Cardiac septum (tissue), 1 donor: ENCODE data around the gene DRC7. TPM values are rescaled to one million over a fixed set of nuclear protein-coding genes. Genes with fewer than 3 reads are reported as not detected.
"Not testable (repeated sequence)": the region's sequence is repeated elsewhere in the genome, so short reads cannot be mapped to it uniquely, and the experiment has no call there.

Experiments
- DNase-seq: peaks from one replicate; pipeline ENCODE4 v3.0.0-alpha.2; 2020; ENCODE audit warnings: low spot score
- intact Hi-C: fragments of 100-400 bp; cut with DNase I; formaldehyde crosslinking; loops from one replicate; pipeline ENCODE4 v1.14.0; 2022
- total RNA-seq: library from RNA; stranded (reverse); fragmentation: NEBNext Ultra II Directional; extraction: Animal tissue kit (Norgen Biotek cat#: 25700); gene quantifications from one replicate; pipeline ENCODE4 v1.2.1, GENCODE V29; 2021
- donor health status: DM: no; HTN: no; CAD: no.

Gene DRC7
- total RNA-seq, 1 donor from 2014 or later: not detected

DNA sequence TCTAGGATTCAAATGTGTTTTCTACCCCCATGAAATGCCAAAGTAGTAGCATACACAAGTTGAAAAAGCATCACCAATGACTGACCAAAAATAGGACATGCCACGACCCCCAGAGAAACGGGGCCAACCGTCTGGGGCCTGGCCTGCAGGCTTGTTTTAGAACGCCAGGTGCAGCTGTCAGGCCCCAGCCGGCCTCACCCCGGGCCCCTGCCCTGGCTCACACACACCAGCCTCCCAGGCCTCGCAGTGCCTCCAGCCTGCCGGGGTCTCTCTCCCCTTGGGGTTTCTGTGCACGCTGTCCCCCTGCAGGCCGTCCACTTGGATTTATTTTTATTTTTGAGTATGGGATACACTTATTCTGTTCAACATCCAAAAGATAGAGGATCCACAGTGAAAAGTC lies 48.9 kb downstream of the DRC7 start:
- intact Hi-C loops: no loop called here
- no peak for DNase-seq

DNA sequence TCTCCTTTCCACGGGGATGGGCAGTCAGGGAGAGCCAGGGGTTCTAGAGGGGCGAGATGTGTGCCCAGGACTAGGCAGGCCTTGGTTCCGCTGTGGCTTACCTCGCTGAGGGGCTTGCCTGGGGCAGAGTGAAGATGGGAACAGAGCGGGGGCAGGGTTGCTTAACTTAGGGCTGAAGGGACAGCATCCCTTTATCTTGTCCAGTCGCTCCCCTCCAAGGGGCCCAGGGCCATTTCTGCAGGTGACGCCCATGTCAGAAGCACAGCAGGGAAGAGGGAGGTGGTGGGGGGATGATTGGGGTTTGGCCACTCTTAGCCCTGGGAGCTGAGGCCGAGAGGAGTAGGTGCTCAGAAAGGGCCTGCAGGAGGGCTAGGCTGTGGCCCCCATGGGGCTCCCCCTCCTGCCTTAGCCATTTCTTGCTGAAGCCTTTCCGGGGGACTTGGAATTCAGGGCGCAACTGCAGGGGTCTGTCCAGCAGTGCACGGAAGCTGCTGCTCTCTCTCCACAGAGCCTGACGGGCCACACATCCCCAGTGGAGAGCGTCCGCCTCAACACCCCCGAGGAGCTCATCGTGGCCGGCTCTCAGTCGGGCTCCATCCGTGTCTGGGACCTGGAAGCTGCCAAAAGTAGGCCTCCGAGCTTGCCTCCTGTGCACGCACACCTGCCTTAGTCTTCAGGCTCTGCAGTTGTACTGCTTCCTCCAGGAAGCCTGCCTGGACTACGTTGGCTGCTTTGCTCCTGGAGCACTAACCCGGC lies 49.5 kb downstream of the DRC7 start:
- intact Hi-C loops: no loop called here
- no peak for DNase-seq

DNA sequence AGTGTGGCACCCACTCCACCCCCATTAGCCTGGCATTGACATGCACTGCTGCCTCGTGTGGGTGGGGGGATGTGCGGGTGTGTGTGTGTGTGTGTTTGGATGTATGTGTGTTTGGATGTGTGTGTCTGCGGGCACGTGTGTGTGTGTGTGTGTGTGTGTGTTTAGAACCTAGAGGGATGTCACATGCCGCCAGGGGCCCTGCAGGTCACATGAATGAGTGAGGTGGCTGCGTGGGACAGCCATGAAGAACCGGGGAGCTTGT lies 50.0 kb downstream of the DRC7 start:
- DNase-seq: no peak
- intact Hi-C loops: no loop called here

DNA sequence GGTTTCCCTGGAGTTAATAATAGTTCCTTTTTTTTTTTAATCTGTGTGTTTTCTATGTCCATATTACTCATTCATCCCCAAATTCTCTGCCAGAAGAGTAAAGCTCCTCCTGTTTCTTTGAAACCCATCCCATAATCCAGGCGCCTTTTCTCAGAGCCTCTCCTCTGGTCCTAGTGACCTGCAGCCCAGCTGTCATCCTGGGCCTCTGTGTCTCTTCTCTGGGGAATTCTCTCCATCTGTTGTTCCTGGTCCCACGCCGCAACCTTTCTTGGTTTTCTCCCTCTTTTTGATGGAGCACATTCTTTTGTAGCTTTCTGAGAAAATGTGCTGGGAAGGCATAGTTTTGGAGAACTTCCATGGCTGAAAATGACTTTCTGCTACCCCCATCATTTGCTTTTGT lies 51.2 kb downstream of the DRC7 start:
- intact Hi-C loops: no loop called here
- no peak for DNase-seq

DNA sequence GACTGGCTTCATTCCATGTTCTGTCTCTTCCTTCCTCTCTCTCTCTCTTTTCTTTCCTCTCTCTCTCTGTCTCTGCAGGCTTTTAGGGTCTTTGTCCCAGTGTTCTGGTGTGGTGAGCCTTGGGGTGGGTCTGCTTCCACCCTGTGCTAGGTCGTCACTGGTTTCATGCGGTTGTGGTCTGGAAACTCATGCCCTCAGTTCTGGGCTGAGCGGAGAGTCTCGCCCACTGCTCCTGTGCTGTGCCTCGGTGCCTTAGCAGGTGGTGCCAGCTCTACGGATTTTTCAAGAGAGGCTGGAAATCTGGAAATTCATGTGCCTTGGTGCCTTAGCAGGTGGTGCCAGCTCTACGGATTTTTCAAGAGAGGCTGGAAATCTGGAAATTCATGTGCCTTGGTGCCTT lies 51.7 kb downstream of the DRC7 start:
- intact Hi-C loops, DNase-seq: not testable (repeated sequence)

DNA sequence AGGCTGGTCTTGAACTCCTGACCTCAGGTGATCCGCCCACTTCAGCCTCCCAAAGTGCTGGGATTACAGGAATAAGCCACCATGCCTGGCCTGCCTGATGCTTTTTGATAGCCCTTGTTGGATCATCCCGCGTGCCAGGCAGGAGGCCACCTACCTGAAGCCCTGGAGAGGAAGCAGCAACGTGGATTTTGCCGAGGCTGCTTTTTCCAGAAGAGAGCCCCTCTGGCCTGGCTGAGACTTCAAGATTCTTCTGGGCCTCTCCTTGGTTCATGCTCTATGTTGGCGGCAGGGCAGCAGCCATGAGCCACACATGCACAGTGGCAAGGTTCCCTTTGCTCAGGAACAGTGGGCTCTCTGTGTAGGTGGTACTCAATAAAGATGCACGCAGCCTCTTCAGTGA lies 52.5 kb downstream of the DRC7 start:
- intact Hi-C loops: no loop called here
- no peak for DNase-seq

DNA sequence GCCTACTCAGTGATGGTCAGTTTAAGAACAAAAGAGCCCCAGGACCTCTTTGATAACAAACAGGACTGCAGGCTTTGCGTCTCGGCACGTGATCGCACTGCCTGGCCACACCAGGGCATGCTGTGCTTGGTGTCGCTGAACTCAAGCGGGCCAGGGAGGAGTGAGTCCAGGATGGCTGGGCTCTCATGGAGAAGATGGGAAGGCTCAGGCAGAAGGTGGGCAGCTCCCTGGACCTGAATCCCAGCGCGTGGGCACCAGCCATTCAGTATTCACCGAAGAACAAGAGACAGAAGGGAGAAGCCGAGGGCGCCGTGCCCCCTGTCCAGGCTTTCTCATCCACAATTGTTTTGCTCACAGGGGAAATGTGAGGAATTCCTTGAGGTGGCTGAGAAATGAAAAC lies 52.9 kb downstream of the DRC7 start:
- intact Hi-C loops: no loop called here
- DNase-seq: no peak

DNA sequence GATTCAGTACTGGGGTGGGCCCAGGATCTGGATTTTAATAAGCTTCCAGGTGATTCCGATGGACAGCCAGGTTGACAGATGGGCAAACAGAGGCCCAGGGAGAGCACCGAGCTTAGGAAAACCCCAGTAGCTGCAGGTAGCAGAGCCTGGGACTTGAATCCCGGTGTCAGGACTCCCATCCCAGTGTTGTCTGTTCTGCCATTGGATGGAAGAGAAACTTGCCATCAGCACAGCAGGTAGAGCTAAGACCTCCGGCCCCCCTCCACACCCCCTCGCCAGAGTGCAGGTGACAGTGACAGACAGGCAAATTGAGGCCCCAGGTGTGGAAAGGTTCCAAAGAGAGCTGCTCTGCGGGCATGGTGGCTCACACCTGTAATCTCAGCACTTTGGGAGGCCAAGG lies 53.4 kb downstream of the DRC7 start:
- no peak for DNase-seq
- intact Hi-C loops: no loop called here

DNA sequence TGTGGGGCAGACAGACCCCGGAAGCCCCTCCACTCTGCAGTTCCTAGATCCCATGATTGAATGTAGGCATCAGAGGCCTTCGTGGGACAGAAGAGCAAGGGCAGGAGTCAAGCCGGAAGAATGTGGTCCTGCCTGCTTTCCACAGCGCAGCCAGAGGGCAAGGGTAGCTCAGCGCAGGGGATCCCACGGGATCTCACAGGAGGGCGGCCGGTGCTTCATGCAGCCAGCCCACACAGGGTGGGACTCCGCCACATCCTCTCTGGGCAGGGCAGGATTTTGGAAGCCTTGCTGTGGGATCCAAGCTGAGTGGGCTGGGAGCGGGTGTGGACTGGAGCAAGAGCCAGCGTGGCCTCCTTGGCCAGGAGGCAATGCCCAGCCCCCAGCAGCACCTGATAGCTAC lies 54.0 kb downstream of the DRC7 start:
- intact Hi-C loops: no loop called here
- no peak for DNase-seq

DNA sequence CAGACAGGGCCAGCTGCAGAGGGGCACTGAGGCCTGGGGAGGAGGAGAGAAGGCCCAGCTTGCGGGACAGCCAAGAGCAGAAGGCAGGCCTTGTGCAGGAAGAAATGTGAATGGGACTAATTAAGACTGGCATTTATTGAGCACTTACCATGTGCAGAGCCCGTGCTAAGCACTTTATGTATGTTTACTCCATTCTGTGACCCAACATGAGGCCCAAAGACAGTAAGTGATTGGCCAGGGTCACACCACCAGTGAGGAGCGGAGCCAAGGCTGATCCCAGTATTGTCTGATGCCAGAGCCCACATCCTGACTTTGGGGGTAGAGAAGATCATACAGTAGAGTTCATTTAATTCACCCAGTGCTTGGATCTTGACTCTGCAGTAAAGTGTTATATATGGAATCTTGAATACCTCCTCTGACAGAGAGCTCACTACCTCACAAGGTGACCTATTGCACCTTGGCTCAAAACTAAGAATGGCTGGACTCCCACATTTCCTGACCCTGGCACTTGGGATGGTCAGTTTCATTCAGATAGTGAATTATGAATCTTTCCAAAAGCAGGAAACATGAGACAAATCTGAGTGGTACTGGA lies 54.6 kb downstream of the DRC7 start:
- no peak for DNase-seq
- intact Hi-C loops: no loop called here

DNA sequence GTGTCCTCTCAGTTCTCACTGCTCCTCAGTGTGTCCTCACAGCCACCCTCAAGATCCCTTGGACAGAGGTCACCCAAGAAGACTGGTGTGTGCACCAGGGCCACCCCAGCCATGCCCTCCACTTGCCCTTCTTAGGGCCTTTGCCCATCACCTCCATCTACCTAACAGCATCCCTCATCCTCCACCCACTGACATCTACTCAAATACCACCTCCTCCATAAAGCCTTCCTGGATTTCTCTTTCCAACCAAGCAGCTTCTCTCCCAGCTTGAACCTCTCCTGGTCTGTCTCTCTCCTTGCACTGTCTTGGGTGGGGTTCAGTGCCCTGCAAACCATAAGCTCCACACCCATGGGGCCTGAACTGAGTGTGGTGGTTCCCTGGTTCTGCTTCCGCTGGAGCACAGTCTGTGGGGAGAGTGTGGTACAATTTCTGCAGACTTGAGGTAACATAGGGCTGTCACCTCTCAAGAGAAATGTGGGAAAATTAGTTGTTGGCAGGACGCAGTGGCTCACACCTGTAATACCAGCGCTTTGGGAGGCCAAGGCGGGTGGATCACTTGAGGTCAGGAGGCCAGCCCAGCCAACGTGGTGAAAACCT lies 55.3 kb downstream of the DRC7 start:
- intact Hi-C loops: no loop called here
- no peak for DNase-seq

DNA sequence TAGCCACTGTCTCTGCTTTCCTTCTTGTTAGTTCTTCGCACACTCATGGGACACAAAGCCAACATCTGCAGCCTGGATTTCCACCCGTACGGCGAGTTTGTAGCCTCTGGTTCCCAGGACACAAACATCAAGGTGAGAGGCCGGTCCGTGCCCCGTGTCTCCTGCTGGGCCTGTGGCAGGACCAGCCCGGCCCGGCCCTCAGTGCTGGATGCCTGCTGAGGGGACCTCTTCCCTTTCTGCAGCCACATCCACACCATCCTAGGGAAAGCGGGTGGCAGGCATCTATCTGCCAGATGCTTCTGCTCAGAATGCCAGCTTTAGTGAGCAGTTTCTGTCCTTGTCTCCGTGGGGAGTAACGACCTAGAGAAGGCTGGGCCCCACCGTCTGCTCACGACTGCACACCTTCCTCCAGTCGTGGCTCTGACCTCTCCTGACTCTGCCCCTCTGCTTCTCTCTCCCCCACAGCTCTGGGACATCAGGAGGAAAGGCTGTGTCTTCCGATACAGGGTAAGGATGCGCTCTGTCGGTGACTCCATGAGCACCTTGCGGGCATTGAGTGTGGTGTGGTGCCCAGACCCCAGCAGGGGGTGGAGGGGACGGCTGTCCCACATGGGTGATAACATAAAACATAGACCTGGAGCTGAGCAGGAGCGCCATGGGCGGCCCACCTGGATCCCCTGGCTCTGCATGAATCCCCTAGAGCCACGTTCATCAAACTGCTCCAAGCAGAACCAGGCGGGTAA lies 56.4 kb downstream of the DRC7 start:
- intact Hi-C loops: no loop called here
- no peak for DNase-seq

DNA sequence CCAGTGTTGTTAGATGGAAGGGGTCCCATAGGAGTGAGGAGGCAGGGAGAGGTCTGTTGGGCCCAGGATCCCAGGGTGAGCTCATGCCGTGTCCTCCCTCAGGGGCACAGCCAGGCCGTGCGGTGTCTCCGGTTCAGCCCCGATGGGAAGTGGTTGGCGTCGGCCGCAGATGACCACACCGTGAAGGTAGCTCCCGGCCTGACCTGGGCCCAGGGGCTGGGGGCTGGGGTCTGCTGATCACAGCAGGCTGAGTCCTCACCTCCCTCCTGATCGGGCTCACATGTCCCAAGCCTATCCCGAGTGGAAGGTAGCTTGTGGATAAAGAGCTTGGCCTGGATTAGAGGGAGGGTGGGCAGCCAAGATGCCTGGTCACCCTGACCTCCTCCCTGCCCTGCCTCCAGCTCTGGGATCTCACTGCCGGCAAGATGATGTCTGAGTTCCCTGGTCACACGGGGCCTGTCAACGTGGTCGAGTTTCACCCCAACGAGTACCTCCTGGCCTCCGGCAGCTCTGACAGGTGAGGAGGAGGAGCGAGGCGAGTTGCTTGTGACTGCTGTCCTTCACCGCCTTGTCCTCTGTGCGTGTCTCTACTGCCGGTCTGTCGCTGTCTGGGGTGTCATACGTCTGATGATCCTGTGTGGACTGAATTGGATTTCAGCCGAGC lies 57.1 kb downstream of the DRC7 start:
- no peak for DNase-seq
- intact Hi-C loops: no loop called here

DNA sequence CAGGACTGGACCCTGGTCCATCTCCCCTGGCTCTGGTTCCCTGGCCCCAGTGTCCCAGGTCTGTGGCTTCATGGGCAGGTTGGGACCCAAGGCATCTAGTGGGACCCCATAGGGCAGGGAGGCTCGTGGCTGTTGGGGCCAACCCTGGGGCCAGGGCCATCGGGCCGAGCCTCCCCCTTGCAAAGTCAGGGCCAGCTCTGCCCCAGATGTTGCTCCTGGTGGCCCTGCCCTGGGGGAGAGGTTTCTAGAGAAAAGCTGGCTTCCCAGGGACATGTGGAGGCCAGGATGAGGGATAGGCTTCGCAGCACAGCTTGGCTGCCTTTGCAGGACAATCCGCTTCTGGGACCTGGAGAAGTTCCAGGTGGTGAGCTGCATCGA lies 57.6 kb downstream of the DRC7 start:
- DNase-seq: no peak
- intact Hi-C loops: no loop called here

DNA sequence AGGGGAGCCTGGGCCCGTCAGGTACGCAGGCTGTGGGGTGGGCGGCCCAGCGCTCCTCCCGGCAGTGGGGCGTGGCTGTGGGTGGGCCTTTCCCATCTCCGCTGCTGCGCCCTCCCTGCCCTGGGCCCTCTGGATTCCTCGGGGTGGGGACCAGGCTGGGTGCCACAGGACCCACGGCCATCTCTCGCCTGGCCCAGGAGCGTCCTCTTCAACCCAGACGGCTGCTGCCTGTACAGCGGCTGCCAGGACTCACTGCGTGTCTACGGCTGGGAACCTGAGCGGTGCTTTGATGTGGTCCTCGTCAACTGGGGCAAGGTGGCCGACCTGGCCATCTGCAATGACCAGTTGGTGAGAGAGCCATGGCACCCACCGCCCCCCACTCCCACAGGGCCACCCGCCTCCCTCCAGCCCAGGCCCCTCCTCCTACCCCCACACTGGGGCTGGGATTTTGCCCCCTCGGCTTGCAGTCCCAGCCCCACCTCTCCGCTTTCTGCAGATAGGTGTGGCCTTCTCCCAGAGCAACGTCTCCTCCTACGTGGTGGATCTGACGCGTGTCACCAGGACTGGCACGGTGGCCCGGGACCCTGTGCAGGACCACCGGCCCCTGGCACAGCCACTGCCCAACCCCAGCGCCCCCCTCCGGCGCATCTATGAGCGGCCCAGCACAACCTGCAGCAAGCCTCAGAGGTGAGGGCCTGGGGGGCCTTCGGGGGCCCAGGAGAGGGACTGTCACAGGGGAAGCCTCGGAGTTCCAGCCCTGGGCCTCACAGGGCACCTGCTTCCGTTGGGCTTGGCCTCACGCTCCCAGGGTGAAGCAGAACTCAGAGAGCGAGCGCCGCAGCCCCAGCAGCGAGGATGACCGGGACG lies 58.2 kb downstream of the DRC7 start:
- intact Hi-C loops: no loop called here
- no peak for DNase-seq

DNA sequence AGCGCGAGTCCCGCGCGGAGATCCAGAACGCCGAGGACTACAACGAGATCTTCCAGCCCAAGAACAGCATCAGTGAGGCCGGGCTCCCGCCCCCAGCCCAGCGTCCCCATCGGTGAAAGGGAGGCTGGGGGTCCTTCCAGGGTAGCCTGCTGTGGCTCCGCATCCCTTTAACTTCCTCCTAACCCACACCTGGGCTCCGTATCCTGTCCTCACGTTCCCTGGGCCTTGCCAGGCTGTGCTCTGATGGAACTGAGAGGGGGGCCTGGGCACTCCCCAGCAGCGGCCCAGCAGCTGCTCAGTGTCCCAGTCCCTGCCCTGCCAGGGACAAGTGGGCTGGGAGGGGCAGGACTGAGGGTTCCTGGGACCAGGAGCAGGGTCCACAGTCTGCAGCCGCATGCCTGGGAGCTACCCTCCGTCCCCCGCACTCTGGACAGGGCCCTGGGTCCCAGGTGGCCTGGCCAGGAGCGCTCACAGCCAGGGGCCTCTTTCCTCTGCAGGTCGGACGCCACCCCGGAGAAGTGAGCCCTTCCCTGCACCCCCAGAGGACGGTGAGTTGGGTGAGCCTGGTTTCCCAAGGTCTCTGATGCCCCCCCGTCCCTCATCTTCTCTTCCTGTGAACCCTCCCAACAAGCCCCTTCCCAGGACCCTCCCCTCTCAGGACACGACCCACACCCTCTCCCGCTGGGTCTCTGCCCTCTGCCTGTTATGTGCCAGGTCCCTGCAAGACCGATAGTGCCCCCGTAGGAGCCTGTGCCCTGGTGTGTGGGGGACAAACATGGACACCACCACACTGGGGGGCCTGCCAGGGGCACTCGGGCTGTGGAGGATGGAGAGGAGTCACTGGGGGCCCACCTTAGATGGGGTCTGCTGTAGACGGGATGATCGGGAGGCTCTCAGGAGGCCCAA lies 59.1 kb downstream of the DRC7 start:
- no peak for DNase-seq
- intact Hi-C loops: no loop called here

DNA sequence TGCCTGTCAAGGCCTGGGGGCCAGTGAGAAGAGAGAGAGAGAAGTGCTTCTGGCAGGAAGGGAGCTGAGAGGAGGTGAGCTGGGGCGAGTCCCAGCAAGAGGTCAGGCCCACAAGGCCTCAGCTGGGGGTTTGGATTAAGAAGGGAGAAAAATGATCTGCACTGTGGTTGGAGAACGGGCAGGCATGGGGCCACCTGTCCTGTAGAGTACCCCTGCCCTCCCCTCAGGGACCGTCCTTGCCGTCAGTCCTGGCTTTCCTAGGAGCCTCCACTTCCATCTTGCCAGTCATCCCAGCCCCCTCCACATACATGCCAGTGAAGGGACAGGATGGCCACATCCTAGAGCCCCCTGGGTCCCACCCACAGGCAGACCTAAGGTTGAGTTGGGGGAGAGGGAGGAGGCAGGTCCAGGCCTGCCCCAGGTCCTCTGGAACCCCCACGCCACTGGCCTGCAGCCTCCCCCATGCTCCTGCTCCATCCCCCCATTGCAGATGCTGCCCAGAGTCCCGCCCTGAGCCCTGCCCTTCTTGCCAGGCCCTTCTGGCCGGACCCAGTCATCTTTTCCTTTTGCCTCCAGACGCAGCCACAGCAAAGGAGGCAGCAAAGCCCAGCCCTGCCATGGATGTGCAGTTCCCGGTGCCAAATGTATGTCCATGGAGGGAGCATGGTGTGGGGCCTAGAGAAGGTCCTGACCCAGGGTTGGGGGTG lies 59.9 kb downstream of the DRC7 start:
- intact Hi-C loops: loop anchor here (5.0 kb wide), 2 partner anchors 48 to 248 kb away; partner anchors contain the start of genes KIFC3, USB1 and ZNF319

More for the DNA sequence above, 59.9 kb downstream of the DRC7 start:
- no peak for DNase-seq
